Measurements from ENCODE around the gene SP100. TPM values are rescaled to one million over a fixed set of nuclear protein-coding genes. Genes with fewer than 3 reads are reported as not detected.
A peak's percentile ranks its signal among the peaks of the same experiment; 100 is the strongest.
"Not testable (repeated sequence)": the region's sequence is repeated elsewhere in the genome, so short reads cannot be mapped to it uniquely, and the experiment has no call there.

Gene SP100
- total and polyA plus RNA-seq, 4 donors = 58.7 to 171 (median 96.6) TPM

DNA sequence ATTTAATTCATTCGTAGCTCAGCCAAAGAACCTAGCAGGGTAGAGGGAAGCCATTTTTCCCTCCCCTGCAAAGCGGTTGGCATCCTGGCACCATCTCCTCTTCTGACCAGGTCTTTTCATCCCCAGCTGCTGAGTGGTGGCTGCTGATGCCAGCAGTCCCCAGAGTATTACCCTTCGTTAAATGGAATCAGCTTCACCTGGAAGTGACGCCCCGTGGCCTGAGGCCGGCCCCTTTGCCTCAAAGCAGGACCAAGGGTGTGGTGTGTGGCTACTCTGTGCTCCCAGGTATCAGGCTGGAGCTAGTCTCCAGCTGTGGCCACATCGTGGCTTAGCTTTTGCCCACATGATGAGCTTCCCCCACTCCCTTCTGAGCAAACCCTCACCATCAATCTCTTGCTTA is 12.3 kb upstream of the SP100 start:
- no peaks in the 10 kb centered on the region for H3K4me1 ChIP-seq (ENCODE audit: control insufficient read depth in 1 of 2, insufficient read depth in 2 of 2, low read length in 2 of 2)
- no peaks in the 10 kb centered on the region for H3K36me3 ChIP-seq (ENCODE audit: control insufficient read depth in 1 of 2, insufficient read depth in 2 of 2, low read length in 1 of 2)
- H3K9me3 ChIP-seq (ENCODE audit: control insufficient read depth, low read length) = no peaks in the 10 kb centered on the region
- H3K27me3 ChIP-seq (ENCODE audit: control insufficient read depth in 1 of 2, insufficient read depth in 2 of 2, low read length in 1 of 2) = no peaks in the 10 kb centered on the region
- no peak for DNase-seq
- WGBS, 2 donors = 91 to 92% methylated on average over 7 of the region's 7 CpGs
- no peak overlapping the region for H3K27ac ChIP-seq (ENCODE audit: low read depth in 1 of 2, low read length in 2 of 2)
- ATAC-seq (ENCODE audit: low FRiP score) = no peak
- intact Hi-C loops (cut with DNase I) = no loop called here
- H3K4me3 ChIP-seq (ENCODE audit: low read length in 2 of 2) = no peak overlapping the region

GRCh38 chr2:230405824-230406223 is 10.2 kb upstream of the SP100 start:
- no peak overlapping the region for H3K4me3 ChIP-seq (ENCODE audit: low read length in 2 of 2)
- no peak for DNase-seq
- no peaks in the 10 kb centered on the region for H3K4me1 ChIP-seq (ENCODE audit: control insufficient read depth in 1 of 2, insufficient read depth in 2 of 2, low read length in 2 of 2)
- H3K36me3 ChIP-seq (ENCODE audit: control insufficient read depth in 1 of 2, insufficient read depth in 2 of 2, low read length in 1 of 2) = no peaks in the 10 kb centered on the region
- intact Hi-C loops (cut with DNase I) = no loop called here
- H3K9me3 ChIP-seq (ENCODE audit: control insufficient read depth, low read length) = no peaks in the 10 kb centered on the region
- no peak overlapping the region for H3K27ac ChIP-seq (ENCODE audit: low read depth in 1 of 2, low read length in 2 of 2)
- H3K27me3 ChIP-seq (ENCODE audit: control insufficient read depth in 1 of 2, insufficient read depth in 2 of 2, low read length in 1 of 2) = no peaks in the 10 kb centered on the region
- no peak for ATAC-seq (ENCODE audit: low FRiP score)
- WGBS, 2 donors = 91% methylated on average over 3 of the region's 3 CpGs

DNA sequence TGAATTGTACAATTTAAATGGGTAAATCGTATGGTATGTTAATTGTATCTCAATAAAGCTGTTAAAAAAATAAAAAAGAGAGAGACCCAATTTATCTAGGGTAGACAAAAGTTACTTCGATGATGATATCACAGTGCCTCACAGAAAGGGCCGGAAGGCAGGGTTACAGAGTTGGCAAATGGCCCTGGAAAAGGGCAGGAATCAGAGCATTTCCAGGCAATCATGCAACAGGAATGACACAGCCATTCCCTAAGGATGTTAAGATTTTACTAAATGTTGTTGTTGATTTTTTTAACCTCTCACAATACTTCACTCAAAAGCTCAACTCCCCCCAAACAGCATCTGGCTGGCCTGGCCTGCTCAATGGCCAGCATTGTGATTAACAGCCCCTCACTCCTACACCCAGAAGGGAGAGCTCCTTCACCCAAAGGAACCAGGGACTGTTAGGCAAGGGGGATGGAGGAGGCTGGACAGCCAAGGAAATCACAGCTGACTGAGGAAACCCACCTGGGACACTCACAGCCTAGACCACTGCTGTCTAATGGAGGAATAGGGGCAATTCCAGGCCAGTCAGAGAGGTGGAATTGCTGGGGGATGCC is 7.7 kb upstream of the SP100 start:
- 38 to 39% methylated on average over 3 of the region's 3 CpGs for WGBS, 2 donors
- no peak overlapping the region for H3K4me3 ChIP-seq (ENCODE audit: low read length in 2 of 2)
- H3K4me1 ChIP-seq (ENCODE audit: control insufficient read depth in 1 of 2, insufficient read depth in 2 of 2, low read length in 2 of 2) = no peaks in the 10 kb centered on the region
- ATAC-seq (ENCODE audit: low FRiP score) (peak; percentile 51), DNase-seq (peak in 1 of 2 donors; percentile 71)
- no peaks in the 10 kb centered on the region for H3K27me3 ChIP-seq (ENCODE audit: control insufficient read depth in 1 of 2, insufficient read depth in 2 of 2, low read length in 1 of 2)
- peak overlapping the region in 1 of 2 donors; percentile 8 for H3K27ac ChIP-seq (ENCODE audit: low read depth in 1 of 2, low read length in 2 of 2)
- no peaks in the 10 kb centered on the region for H3K36me3 ChIP-seq (ENCODE audit: control insufficient read depth in 1 of 2, insufficient read depth in 2 of 2, low read length in 1 of 2)
- intact Hi-C loops (cut with DNase I) = no loop called here
- H3K9me3 ChIP-seq (ENCODE audit: control insufficient read depth, low read length) = no peaks in the 10 kb centered on the region

DNA sequence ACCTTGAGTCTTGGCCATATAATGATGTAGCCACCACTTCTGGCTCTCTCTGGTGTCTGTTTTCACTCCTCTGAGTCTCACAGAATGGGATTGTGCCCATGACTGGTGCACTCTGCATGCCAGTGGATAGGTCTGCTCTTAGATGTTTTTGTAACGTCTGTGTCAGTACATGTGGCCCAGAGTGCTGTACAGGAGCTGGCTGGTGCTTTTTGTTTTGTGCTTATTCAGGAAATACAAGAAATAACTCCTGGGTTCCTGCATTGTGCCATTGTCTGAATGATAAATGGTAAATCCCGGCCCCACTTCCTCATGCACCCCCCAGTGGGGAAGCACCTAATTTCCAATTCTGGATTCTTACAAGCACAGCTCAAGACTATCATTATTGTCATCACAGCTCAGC is 6.7 kb upstream of the SP100 start:
- H3K4me3 ChIP-seq (ENCODE audit: low read length in 2 of 2); H3K27me3 ChIP-seq (ENCODE audit: control insufficient read depth in 1 of 2, insufficient read depth in 2 of 2, low read length in 1 of 2); H3K36me3 ChIP-seq (ENCODE audit: control insufficient read depth in 1 of 2, insufficient read depth in 2 of 2, low read length in 1 of 2); ATAC-seq (ENCODE audit: low FRiP score); intact Hi-C loops (cut with DNase I); H3K27ac ChIP-seq (ENCODE audit: low read depth in 1 of 2, low read length in 2 of 2); H3K9me3 ChIP-seq (ENCODE audit: control insufficient read depth, low read length); DNase-seq; H3K4me1 ChIP-seq (ENCODE audit: control insufficient read depth in 1 of 2, insufficient read depth in 2 of 2, low read length in 2 of 2): not testable (repeated sequence)
- 19 to 23% methylated on average over 2 of the region's 2 CpGs for WGBS, 2 donors

- ATAC-seq (ENCODE audit: low FRiP score) = no peak
- DNase-seq = no peak
- no peaks in the 10 kb centered on the region for H3K4me1 ChIP-seq (ENCODE audit: control insufficient read depth in 1 of 2, insufficient read depth in 2 of 2, low read length in 2 of 2)
- no peaks in the 10 kb centered on the region for H3K27me3 ChIP-seq (ENCODE audit: control insufficient read depth in 1 of 2, insufficient read depth in 2 of 2, low read length in 1 of 2)
- intact Hi-C loops (cut with DNase I) = no loop called here
- WGBS, 2 donors = 95 to 100% methylated on average over 1 of the region's 1 CpG
- H3K9me3 ChIP-seq (ENCODE audit: control insufficient read depth, low read length) = no peaks in the 10 kb centered on the region
- H3K27ac ChIP-seq (ENCODE audit: low read depth in 1 of 2, low read length in 2 of 2) = no peak overlapping the region
- H3K4me3 ChIP-seq (ENCODE audit: low read length in 2 of 2) = no peak overlapping the region
- H3K36me3 ChIP-seq (ENCODE audit: control insufficient read depth in 1 of 2, insufficient read depth in 2 of 2, low read length in 1 of 2) = no peaks in the 10 kb centered on the region
Measured at GRCh38 chr2:230410263-230410662, 5.7 kb upstream of the SP100 start.

DNA sequence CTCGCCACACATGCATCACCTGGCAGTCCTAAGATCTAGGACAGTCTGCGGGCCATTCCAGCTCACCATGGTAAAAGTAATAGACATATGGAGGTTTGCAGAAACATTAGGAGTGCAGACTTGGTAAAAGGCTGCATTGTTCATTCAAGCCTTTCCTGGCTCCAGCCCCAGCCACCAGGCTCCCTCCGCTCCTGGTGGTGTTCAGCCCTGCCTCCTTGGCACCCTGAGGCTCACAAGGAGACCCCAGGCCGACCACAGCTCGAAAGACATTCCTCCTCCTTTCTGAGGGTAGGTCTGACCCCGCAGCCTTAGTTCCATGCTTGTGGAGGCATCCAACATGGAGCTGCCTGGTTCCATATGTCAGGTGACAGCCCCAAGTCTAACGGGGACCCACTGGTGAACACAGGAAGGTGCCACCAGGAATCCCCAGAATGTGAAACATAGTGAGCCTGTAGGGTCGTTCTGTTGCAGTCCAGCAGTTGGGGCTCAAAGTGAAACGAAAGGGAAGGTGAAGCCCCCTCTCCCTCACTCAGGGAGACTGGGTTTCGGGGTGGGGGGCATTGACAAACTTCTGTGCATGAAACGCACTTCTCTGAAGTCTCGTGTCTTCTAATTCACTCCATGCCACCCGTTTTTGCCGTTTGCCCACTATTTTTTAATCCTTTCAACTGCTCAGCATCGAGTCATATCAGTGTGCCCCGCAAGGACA is 5.0 kb upstream of the SP100 start:
- 41 to 42% methylated on average over 16 of the region's 16 CpGs for WGBS, 2 donors

GRCh38 chr2:230411570-230412370 is 4.2 kb upstream of the SP100 start:
- no peaks in the 10 kb centered on the region for H3K36me3 ChIP-seq (ENCODE audit: control insufficient read depth in 1 of 2, insufficient read depth in 2 of 2, low read length in 1 of 2)
- peak overlapping the region; percentile 6 to 90 for H3K27ac ChIP-seq (ENCODE audit: low read depth in 1 of 2, low read length in 2 of 2)
- DNase-seq (peak; percentile 71 to 90), ATAC-seq (ENCODE audit: low FRiP score) (peak; percentile 89)
- 1 to 3% methylated on average over 57 of the region's 57 CpGs for WGBS, 2 donors
- H3K9me3 ChIP-seq (ENCODE audit: control insufficient read depth, low read length) = no peaks in the 10 kb centered on the region
- peak overlapping the region; percentile 57 to 74 for H3K4me3 ChIP-seq (ENCODE audit: low read length in 2 of 2)
- no peaks in the 10 kb centered on the region for H3K27me3 ChIP-seq (ENCODE audit: control insufficient read depth in 1 of 2, insufficient read depth in 2 of 2, low read length in 1 of 2)
- no peaks in the 10 kb centered on the region for H3K4me1 ChIP-seq (ENCODE audit: control insufficient read depth in 1 of 2, insufficient read depth in 2 of 2, low read length in 2 of 2)
- intact Hi-C loops (cut with DNase I) = no loop called here

More for the DNA sequence above, 5.0 kb upstream of the SP100 start:
- H3K4me1 ChIP-seq (ENCODE audit: control insufficient read depth in 1 of 2, insufficient read depth in 2 of 2, low read length in 2 of 2) = no peaks in the 10 kb centered on the region
- DNase-seq (no peak), ATAC-seq (ENCODE audit: low FRiP score) (no peak)
- H3K9me3 ChIP-seq (ENCODE audit: control insufficient read depth, low read length) = no peaks in the 10 kb centered on the region
- no peaks in the 10 kb centered on the region for H3K27me3 ChIP-seq (ENCODE audit: control insufficient read depth in 1 of 2, insufficient read depth in 2 of 2, low read length in 1 of 2)
- H3K36me3 ChIP-seq (ENCODE audit: control insufficient read depth in 1 of 2, insufficient read depth in 2 of 2, low read length in 1 of 2) = no peaks in the 10 kb centered on the region
- H3K27ac ChIP-seq (ENCODE audit: low read depth in 1 of 2, low read length in 2 of 2) = peak overlapping the region in 1 of 2 donors; percentile 70
- intact Hi-C loops (cut with DNase I) = no loop called here
- H3K4me3 ChIP-seq (ENCODE audit: low read length in 2 of 2) = peak overlapping the region; percentile 57 to 74

DNA sequence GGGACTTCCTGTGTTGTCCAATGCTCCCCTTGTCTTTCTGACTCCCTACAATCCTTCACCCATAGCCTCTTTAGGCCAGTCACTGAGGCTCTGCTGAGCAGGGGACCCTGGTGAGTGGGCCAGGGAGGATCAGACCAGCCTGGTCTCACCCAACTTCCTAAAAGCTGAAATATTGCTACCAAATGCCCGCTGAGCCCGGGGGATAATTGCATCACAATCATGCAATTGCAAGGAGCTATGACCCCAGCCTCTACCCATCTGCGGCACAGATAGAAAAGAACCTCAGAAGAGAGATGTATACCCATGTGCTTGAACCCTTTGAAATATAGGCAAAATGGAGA is 3.7 kb upstream of the SP100 start:
- H3K4me3 ChIP-seq (ENCODE audit: low read length in 2 of 2) = peak overlapping the region in 1 of 2 donors; percentile 74
- no peaks in the 10 kb centered on the region for H3K9me3 ChIP-seq (ENCODE audit: control insufficient read depth, low read length)
- no peak for DNase-seq
- intact Hi-C loops (cut with DNase I) = no loop called here
- ATAC-seq (ENCODE audit: low FRiP score) = no peak
- WGBS, 2 donors = 93 to 94% methylated on average over 3 of the region's 3 CpGs
- H3K36me3 ChIP-seq (ENCODE audit: control insufficient read depth in 1 of 2, insufficient read depth in 2 of 2, low read length in 1 of 2) = no peaks in the 10 kb centered on the region
- no peaks in the 10 kb centered on the region for H3K4me1 ChIP-seq (ENCODE audit: control insufficient read depth in 1 of 2, insufficient read depth in 2 of 2, low read length in 2 of 2)
- peak overlapping the region in 1 of 2 donors; percentile 90 for H3K27ac ChIP-seq (ENCODE audit: low read depth in 1 of 2, low read length in 2 of 2)
- no peaks in the 10 kb centered on the region for H3K27me3 ChIP-seq (ENCODE audit: control insufficient read depth in 1 of 2, insufficient read depth in 2 of 2, low read length in 1 of 2)
